Measurements from ENCODE around the gene USP44.

DNA sequence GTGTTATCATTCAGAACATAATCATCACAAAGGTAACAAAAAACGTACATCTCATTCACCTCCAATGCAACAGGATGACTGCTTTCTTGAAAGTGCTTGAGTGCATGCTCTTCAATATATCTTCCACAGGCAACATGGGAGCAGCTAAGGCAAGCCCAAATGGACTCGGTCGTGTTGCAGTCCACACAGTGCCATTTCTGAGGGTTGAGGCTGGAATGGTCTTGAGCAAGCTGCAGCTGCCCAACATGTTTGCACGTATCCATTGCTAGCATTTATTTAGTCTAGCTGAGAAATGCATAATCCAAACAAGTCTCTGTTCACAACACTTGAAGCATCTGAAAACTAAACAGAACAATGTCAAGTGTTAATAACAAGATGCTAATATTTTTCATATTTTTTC, 17.3 kb downstream of the USP44 start:
- TF ChIP-seq POLR2AphosphoS5 (IDR thresholded peaks at IDR 0.05), result no peak
- TF ChIP-seq, protein P1, sequence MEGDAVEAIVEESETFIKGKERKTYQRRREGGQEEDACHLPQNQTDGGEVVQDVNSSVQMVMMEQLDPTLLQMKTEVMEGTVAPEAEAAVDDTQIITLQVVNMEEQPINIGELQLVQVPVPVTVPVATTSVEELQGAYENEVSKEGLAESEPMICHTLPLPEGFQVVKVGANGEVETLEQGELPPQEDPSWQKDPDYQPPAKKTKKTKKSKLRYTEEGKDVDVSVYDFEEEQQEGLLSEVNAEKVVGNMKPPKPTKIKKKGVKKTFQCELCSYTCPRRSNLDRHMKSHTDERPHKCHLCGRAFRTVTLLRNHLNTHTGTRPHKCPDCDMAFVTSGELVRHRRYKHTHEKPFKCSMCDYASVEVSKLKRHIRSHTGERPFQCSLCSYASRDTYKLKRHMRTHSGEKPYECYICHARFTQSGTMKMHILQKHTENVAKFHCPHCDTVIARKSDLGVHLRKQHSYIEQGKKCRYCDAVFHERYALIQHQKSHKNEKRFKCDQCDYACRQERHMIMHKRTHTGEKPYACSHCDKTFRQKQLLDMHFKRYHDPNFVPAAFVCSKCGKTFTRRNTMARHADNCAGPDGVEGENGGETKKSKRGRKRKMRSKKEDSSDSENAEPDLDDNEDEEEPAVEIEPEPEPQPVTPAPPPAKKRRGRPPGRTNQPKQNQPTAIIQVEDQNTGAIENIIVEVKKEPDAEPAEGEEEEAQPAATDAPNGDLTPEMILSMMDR (IDR thresholded peaks at IDR 0.05 in 8 of 11, conservative IDR thresholded peaks at IDR 0.05 in 3 of 11), result no peak

Measured in spleen (tissue), 7 donors.